GM11168 (cell line): ENCODE results near the gene CACNG6.

Source experiments
- in situ Hi-C: fragments of 300-500 bp; cut with MboI; formaldehyde crosslinking; loops from one replicate; pipeline ENCODE4 v1.12.0; 2022; ENCODE audit warnings: low sequenced_read_pairs; ENCODE audit not compliant: unreplicated experiment

Gene CACNG6

GRCh38 chr19:53965091-53965490, 26.3 kb upstream of the CACNG6 start:
- in situ Hi-C loops: no loop called here

- in situ Hi-C loops: no loop called here
These were observed 24.5 kb upstream of the CACNG6 start for GRCh38 chr19:53966931-53967330.

DNA sequence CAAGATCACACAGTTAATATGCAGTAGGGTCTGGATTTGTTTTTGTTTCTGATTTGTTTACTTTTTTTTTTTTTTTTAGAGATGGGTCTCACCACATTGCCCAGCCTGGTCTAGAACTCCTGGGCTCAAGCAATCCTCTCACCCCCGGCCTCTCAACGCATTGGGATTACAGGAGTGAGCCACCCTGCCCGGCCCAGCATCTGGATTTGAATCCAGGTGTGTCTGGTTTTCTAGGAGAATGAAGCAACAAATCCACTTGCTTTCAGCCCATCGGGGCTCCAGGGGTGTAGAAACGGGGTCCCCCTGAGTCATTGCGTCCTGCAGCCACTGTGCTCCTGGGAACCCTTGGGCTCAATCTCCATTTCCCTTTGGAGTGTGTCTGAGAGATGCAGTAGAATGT, 22.1 kb upstream of the CACNG6 start:
- in situ Hi-C loops: no loop called here

GRCh38 chr19:53971673-53972072, 19.8 kb upstream of the CACNG6 start:
- in situ Hi-C loops: no loop called here

GRCh38 chr19:53977429-53977990, 13.9 kb upstream of the CACNG6 start:
- in situ Hi-C loops: no loop called here

DNA sequence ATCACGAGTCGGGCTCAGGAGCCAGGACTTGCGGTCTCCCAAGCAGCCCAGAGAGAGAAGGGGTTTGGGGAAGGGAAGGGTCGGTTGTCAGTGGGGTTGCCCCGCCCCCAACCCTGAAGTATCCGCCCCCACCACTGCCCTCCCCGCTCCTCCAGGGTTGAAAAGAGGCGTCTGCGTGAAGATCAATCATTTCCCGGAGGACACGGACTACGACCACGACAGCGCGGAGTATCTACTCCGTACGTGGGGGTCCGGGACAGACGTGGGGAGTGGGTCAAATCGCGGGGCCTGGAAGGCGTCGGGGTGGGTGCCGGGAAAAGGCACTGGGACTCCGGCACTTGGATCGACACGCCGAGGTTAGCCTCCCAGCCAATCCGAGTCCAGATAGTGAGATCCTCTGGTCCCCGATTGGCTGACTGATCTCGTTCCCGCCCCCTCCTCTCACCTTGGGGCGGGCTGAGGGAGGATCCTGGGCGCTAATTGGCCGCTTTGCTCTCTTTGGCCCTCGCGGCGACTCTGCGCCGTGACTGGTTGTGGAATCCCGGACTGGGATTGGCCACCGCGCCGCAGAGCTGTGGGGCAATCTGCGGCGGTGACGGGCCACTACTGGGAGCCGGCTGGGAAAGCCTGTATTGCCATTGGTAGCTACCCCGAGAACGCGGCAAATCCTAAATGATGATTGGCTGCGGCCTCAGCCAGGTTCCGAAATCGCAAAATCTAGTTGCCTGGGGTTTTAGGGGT, 13.3 kb upstream of the CACNG6 start:
- in situ Hi-C loops: no loop called here

- in situ Hi-C loops: no loop called here
These were observed 12.2 kb upstream of the CACNG6 start for GRCh38 chr19:53978975-53979801.

GRCh38 chr19:53980539-53981375, 10.7 kb upstream of the CACNG6 start:
- in situ Hi-C loops: no loop called here

- in situ Hi-C loops: no loop called here
These were observed 10.0 kb upstream of the CACNG6 start for GRCh38 chr19:53981376-53981951.

GRCh38 chr19:53982001-53982451, 9.4 kb upstream of the CACNG6 start:
- in situ Hi-C loops: no loop called here

GRCh38 chr19:53982611-53983010, 8.8 kb upstream of the CACNG6 start:
- in situ Hi-C loops: no loop called here

GRCh38 chr19:53983457-53984289, 7.8 kb upstream of the CACNG6 start:
- in situ Hi-C loops: no loop called here

- in situ Hi-C loops: no loop called here
These were observed 5.6 kb upstream of the CACNG6 start for GRCh38 chr19:53985863-53986262.

DNA sequence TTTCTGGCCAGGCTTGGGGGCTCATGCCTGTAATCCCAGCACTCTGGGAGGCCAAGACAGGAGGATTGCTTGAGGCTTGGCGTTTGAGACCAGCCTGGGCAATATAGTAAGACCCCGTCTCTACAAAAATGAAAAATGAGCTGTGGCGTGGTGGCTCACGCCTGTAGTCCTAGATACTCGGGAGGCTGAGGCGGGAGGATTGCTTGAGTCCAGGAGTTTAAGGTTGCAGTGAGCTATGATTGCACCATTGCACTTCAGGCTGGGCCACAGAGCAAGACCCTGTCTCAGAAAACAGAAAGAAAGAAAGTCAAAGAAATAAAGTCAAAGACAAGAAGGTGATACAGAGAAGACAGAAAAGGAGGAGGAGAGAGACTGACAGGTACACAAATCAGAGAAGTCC, 2.5 kb upstream of the CACNG6 start:
- in situ Hi-C loops: no loop called here

GRCh38 chr19:53989600-53990533, 1.6 kb upstream of the CACNG6 start:
- in situ Hi-C loops: no loop called here

GRCh38 chr19:53992211-53992610, 774 bp downstream of the CACNG6 start:
- in situ Hi-C loops: no loop called here

GRCh38 chr19:53992815-53993214, 1.4 kb downstream of the CACNG6 start:
- in situ Hi-C loops: no loop called here

GRCh38 chr19:53993448-53993847, 2.0 kb downstream of the CACNG6 start:
- in situ Hi-C loops: no loop called here
